Astrocyte (in vitro differentiated cells and primary cell): ENCODE data around the gene B3GNT4. TPM values are rescaled to one million over a fixed set of nuclear protein-coding genes. Genes with fewer than 3 reads are reported as not detected.

Experiments used
- DNase-seq: peaks from one replicate; pipeline ENCODE4 v3.0.0-alpha.2; 2010; ENCODE audit warnings: low read depth
- FAIRE-seq: peaks from 2 replicates; lab custom pipeline; 2011; peaks lifted over from hg19 to GRCh38; lab: Jason Lieb, UNC
- H2AFZ ChIP-seq: 2 replicates; pipeline ENCODE4 v1.6.0; 2012; ENCODE audit warnings: low read depth, low read length, inconsistent platforms
- H3K27ac ChIP-seq: 2 replicates; pipeline ENCODE4 v1.5.1; 2011; ENCODE audit warnings: low read depth, low read length, inconsistent platforms
- H3K27me3 ChIP-seq: 2 replicates; pipeline ENCODE4 v1.6.0; 2011; ENCODE audit warnings: low read length, inconsistent platforms; ENCODE audit not compliant: insufficient read depth
- H3K36me3 ChIP-seq: 2 replicates; pipeline ENCODE4 v1.5.1; 2011; ENCODE audit warnings: low read length, inconsistent platforms; ENCODE audit not compliant: insufficient read depth
- H3K4me1 ChIP-seq: 2 replicates; pipeline ENCODE4 v1.5.1; 2011; ENCODE audit warnings: low read length, inconsistent platforms; ENCODE audit not compliant: insufficient read depth
- H3K4me2 ChIP-seq: 2 replicates; pipeline ENCODE4 v1.6.0; 2012; ENCODE audit warnings: low read length, inconsistent platforms
- H3K4me3 ChIP-seq: 2 replicates; pipeline ENCODE4 v1.5.1; 2011; ENCODE audit warnings: low read depth, mild to moderate bottlenecking, low read length, inconsistent platforms; ENCODE audit not compliant: insufficient read depth
- H3K79me2 ChIP-seq: 2 replicates; pipeline ENCODE4 v1.6.0; 2012; ENCODE audit warnings: mild to moderate bottlenecking, low read length, inconsistent platforms; ENCODE audit not compliant: insufficient read depth
- H3K9ac ChIP-seq: 2 replicates; pipeline ENCODE4 v1.6.0; 2012; ENCODE audit warnings: mild to moderate bottlenecking, low read length, inconsistent platforms
- H3K9me3 ChIP-seq: 2 replicates; pipeline ENCODE4 v1.5.1; 2012; ENCODE audit warnings: low read depth, mild to moderate bottlenecking, low read length, inconsistent platforms; ENCODE audit not compliant: insufficient read depth
- H4K20me1 ChIP-seq: 2 replicates; pipeline ENCODE4 v1.6.0; 2012; ENCODE audit warnings: low read length, inconsistent platforms; ENCODE audit not compliant: insufficient read depth
- H3K27ac Mint-ChIP-seq: one replicate; pipeline ENCODE4 v1.8.0; 2021; ENCODE audit warnings: mild to moderate bottlenecking, mixed read lengths; ENCODE audit not compliant: unreplicated experiment
- H3K27me3 Mint-ChIP-seq: one replicate; pipeline ENCODE4 v1.8.0; 2021; ENCODE audit warnings: low read depth, mixed read lengths; ENCODE audit not compliant: unreplicated experiment
- H3K36me3 Mint-ChIP-seq: one replicate; pipeline ENCODE4 v1.8.0; 2021; ENCODE audit warnings: low read depth, mixed read lengths; ENCODE audit not compliant: unreplicated experiment
- H3K4me1 Mint-ChIP-seq: one replicate; pipeline ENCODE4 v1.8.0; 2021; ENCODE audit warnings: low read depth, mixed read lengths; ENCODE audit not compliant: unreplicated experiment
- H3K4me3 Mint-ChIP-seq: one replicate; pipeline ENCODE4 v1.8.0; 2021; ENCODE audit warnings: mild to moderate bottlenecking, moderate library complexity, mixed read lengths; ENCODE audit not compliant: unreplicated experiment
- H3K9me3 Mint-ChIP-seq: one replicate; pipeline ENCODE4 v1.8.0; 2021; ENCODE audit warnings: mild to moderate bottlenecking, mixed read lengths; ENCODE audit not compliant: unreplicated experiment
- EZH2 ChIP-seq: IDR thresholded peaks from 2 replicates; pipeline ENCODE4 v1.6.1; 2012; ENCODE audit warnings: mild to moderate bottlenecking, low read length, inconsistent platforms; ENCODE audit not compliant: insufficient read depth
- total RNA-seq: library from RNA; stranded (reverse); gene quantifications from 2 replicates; pipeline ENCODE4 v1.2.1, GENCODE V29; 2021
- TF ChIP-seq, protein P1 (sequence below): IDR thresholded peaks from 2 replicates; pipeline ENCODE4 v1.5.1; 2011; ENCODE audit warnings: low read depth, mild to moderate bottlenecking, inconsistent platforms, low read length, moderate library complexity; ENCODE audit not compliant: insufficient read depth

B3GNT4 gene
- total RNA-seq, 1 donor from 2014 or later: 0.54 TPM

DNA sequence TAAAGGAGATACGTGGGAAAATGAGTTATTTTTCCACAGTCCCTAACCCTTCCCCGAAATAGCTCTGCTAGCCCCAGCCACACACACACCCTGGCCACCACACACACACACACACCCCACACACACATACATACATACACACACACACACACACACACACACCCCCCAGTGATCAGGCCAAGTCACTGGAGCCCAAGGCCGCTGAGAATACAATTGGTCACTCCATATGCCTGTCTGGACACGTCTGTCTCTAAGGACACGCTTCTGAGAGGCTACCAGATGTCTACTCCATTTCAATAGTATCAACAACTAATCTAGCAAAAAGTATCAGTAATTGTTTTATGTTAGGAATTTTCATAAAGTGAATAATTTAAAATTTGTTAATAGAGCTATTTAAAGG is 35.4 kb downstream of the B3GNT4 start:
- no peaks in the 10 kb centered on the region for H4K20me1 ChIP-seq
- H3K27ac Mint-ChIP-seq: no peak overlapping the region
- H3K27ac ChIP-seq: no peak overlapping the region
- H3K4me1 Mint-ChIP-seq: no peaks in the 10 kb centered on the region
- H3K9me3 Mint-ChIP-seq: no peaks in the 10 kb centered on the region
- H3K79me2 ChIP-seq: no peaks in the 10 kb centered on the region
- H3K4me3 Mint-ChIP-seq: no peak overlapping the region
- no peak overlapping the region for H2AFZ ChIP-seq
- no peak overlapping the region for H3K4me2 ChIP-seq
- H3K9me3 ChIP-seq: no peaks in the 10 kb centered on the region
- FAIRE-seq (no peak), DNase-seq (no peak)
- peaks cover 17% of the 10 kb centered on the region for H3K36me3 ChIP-seq
- H3K4me1 ChIP-seq: no peaks in the 10 kb centered on the region
- no peak overlapping the region for H3K4me3 ChIP-seq
- H3K27me3 ChIP-seq: no peaks in the 10 kb centered on the region
- H3K36me3 Mint-ChIP-seq: peaks cover 11% of the 10 kb centered on the region
- H3K9ac ChIP-seq: no peak overlapping the region
- no peak for TF ChIP-seq EZH2
- TF ChIP-seq, protein P1, sequence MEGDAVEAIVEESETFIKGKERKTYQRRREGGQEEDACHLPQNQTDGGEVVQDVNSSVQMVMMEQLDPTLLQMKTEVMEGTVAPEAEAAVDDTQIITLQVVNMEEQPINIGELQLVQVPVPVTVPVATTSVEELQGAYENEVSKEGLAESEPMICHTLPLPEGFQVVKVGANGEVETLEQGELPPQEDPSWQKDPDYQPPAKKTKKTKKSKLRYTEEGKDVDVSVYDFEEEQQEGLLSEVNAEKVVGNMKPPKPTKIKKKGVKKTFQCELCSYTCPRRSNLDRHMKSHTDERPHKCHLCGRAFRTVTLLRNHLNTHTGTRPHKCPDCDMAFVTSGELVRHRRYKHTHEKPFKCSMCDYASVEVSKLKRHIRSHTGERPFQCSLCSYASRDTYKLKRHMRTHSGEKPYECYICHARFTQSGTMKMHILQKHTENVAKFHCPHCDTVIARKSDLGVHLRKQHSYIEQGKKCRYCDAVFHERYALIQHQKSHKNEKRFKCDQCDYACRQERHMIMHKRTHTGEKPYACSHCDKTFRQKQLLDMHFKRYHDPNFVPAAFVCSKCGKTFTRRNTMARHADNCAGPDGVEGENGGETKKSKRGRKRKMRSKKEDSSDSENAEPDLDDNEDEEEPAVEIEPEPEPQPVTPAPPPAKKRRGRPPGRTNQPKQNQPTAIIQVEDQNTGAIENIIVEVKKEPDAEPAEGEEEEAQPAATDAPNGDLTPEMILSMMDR: no peak
- no peaks in the 10 kb centered on the region for H3K27me3 Mint-ChIP-seq

DNA sequence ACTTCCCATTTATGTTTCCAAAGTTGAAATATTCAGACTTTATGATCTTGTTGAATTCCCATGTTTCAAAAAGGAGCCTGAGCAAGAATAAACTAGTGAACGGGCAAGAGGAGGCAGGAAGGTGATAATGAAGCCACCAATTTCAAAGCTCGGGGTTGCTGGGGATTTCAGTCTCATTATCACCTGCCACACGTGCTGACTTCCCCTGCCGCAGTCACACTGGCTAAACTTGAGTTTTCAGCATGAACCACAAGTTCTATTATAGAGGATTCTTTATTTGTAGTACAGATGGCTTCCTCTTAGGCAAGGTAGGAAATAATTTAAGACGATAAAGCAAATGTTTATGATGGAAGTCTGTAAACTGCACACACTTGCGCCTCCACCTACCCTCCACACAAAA is 40.5 kb downstream of the B3GNT4 start:
- H3K9ac ChIP-seq: no peak overlapping the region
- H3K4me1 Mint-ChIP-seq: no peaks in the 10 kb centered on the region
- no peak for FAIRE-seq
- H3K4me2 ChIP-seq: no peak overlapping the region
- TF ChIP-seq, protein P1: no peak
- TF ChIP-seq EZH2: no peak
- H3K79me2 ChIP-seq: no peaks in the 10 kb centered on the region
- H3K4me1 ChIP-seq: no peaks in the 10 kb centered on the region
- H3K27me3 ChIP-seq: no peaks in the 10 kb centered on the region
- H4K20me1 ChIP-seq: peaks cover 4% of the 10 kb centered on the region
- H3K4me3 Mint-ChIP-seq: no peak overlapping the region
- no peak for DNase-seq
- H3K27ac ChIP-seq: no peak overlapping the region
- no peaks in the 10 kb centered on the region for H3K27me3 Mint-ChIP-seq
- H2AFZ ChIP-seq: no peak overlapping the region
- H3K9me3 Mint-ChIP-seq: no peaks in the 10 kb centered on the region
- H3K27ac Mint-ChIP-seq: no peak overlapping the region
- peaks cover 2% of the 10 kb centered on the region for H3K36me3 ChIP-seq
- no peaks in the 10 kb centered on the region for H3K9me3 ChIP-seq
- H3K4me3 ChIP-seq: no peak overlapping the region
- H3K36me3 Mint-ChIP-seq: peaks cover 9% of the 10 kb centered on the region

DNA sequence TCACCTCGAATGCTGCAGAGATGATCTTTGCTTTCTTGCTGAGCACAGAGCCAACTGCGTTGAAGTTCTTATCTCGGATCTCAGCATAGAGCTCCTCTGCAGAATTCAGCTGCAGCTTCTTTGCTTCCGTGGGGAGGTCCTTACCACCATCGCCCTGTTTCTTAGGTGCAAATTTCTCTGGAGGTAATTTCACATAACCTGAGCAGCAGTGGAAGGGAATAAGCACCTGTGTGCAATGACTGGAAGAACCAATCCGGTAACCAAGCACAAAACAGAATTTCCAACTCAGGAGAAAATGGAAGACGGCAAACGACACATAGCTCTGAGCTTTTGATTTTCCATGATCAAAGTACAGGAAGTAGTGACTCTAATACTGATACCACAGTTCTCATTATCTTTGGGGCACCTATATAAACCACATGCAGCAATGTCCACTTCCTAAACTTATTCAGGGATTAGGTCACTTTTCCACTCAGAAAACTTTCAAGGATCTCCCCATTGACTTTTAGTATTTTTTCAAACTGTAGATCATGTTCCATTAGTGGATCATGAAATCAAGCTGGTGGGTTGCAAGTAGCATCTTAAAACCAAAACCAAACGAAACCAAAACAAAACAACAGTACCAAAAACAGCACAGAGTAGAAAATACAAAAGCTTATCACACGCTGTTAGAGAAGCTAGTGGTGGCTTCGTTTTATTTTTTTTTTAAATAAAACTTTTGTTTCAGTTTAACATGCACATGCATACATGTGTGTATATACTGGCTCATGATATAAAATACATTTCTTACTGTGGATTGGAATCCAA is 41.3 kb downstream of the B3GNT4 start:
- Mint-ChIP-seq H3K9me3 (no peaks in the 10 kb centered on the region), H3K27me3 (no peaks in the 10 kb centered on the region), H3K36me3 (peaks cover 9% of the 10 kb centered on the region), H3K4me1 (no peaks in the 10 kb centered on the region), H3K27ac (no peak overlapping the region), H3K4me3 (no peak overlapping the region)
- Histone ChIP-seq H4K20me1 (peaks cover 4% of the 10 kb centered on the region), H3K9me3 (no peaks in the 10 kb centered on the region), H3K27me3 (no peaks in the 10 kb centered on the region), H3K4me1 (no peaks in the 10 kb centered on the region), H3K9ac (no peak overlapping the region), H3K36me3 (peaks cover 7% of the 10 kb centered on the region), H3K79me2 (no peaks in the 10 kb centered on the region), H3K4me3 (no peak overlapping the region), H2AFZ (no peak overlapping the region), H3K4me2 (no peak overlapping the region), H3K27ac (no peak overlapping the region)
- FAIRE-seq (no peak), DNase-seq (no peak)
- TF ChIP-seq, protein P1: no peak
- TF ChIP-seq EZH2: no peak
